Tibial nerve (tissue), 4 donors: ENCODE data around the gene PXDN.

Source experiments
- EP300 ChIP-seq, 2 donors: sonication (generic); formaldehyde crosslinking; IDR thresholded peaks; one replicate each; pipeline ENCODE4 v1.6.1; 2017; ENCODE audit warnings: antibody characterized with exemption in 2 of 2, mild to moderate bottlenecking in 1 of 2
- POLR2A ChIP-seq, 2 donors: fragments of 450-650 bp; IDR thresholded peaks; one replicate each; pipeline ENCODE4 v1.6.1; 2017; ENCODE audit warnings: antibody characterized with exemption in 2 of 2, mild to moderate bottlenecking in 2 of 2, moderate library complexity in 2 of 2
- TF ChIP-seq, protein P1 (sequence below), 5 experiments: fragments of 200-600 bp in 3 of 5; fragments of 450-650 bp in 2 of 5; sonication (generic) in 3 of 5; IDR thresholded peaks; one replicate each; pipeline ENCODE4 v1.5.1; 2016 to 2019; ENCODE audit warnings: antibody characterized with exemption in 5 of 5, mild to moderate bottlenecking in 3 of 5, moderate library complexity in 2 of 5

GRCh38 chr2:1704631-1705556 lies 39.4 kb downstream of the PXDN start:
- TF ChIP-seq, protein P1, sequence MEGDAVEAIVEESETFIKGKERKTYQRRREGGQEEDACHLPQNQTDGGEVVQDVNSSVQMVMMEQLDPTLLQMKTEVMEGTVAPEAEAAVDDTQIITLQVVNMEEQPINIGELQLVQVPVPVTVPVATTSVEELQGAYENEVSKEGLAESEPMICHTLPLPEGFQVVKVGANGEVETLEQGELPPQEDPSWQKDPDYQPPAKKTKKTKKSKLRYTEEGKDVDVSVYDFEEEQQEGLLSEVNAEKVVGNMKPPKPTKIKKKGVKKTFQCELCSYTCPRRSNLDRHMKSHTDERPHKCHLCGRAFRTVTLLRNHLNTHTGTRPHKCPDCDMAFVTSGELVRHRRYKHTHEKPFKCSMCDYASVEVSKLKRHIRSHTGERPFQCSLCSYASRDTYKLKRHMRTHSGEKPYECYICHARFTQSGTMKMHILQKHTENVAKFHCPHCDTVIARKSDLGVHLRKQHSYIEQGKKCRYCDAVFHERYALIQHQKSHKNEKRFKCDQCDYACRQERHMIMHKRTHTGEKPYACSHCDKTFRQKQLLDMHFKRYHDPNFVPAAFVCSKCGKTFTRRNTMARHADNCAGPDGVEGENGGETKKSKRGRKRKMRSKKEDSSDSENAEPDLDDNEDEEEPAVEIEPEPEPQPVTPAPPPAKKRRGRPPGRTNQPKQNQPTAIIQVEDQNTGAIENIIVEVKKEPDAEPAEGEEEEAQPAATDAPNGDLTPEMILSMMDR (IDR thresholded peaks at IDR 0.05) = no peak
- TF ChIP-seq POLR2A (IDR thresholded peaks at IDR 0.05) = no peak
- TF ChIP-seq EP300 (IDR thresholded peaks at IDR 0.05) = no peak
